ENCODE results near the gene NTRK3.
A peak's percentile ranks its signal among the peaks of the same experiment; 100 is the strongest.

The NTRK3 gene

DNA sequence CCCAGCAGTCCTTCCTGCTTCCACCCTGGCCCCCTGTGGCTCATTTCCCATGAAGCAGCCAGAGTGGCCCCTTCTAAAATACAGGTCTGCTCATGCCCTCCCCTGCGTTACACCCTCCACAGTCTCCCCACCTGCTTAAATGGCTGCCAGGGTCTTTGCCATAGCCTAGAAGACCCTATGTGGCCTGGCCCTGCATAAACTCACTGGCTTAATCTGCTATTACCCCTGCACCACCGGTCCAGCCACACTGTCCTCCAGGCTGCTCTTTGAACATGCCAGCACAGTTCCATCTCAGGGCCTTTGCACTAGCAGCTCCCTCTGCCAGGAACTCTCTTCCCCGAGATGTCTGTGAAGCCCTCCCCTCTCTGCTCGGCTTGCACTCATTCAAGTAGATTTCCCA lies 166.8 kb downstream of the NTRK3 start:
- DNase-seq (ENCODE audit: low read depth) = no peak
- TF ChIP-seq, protein P1, sequence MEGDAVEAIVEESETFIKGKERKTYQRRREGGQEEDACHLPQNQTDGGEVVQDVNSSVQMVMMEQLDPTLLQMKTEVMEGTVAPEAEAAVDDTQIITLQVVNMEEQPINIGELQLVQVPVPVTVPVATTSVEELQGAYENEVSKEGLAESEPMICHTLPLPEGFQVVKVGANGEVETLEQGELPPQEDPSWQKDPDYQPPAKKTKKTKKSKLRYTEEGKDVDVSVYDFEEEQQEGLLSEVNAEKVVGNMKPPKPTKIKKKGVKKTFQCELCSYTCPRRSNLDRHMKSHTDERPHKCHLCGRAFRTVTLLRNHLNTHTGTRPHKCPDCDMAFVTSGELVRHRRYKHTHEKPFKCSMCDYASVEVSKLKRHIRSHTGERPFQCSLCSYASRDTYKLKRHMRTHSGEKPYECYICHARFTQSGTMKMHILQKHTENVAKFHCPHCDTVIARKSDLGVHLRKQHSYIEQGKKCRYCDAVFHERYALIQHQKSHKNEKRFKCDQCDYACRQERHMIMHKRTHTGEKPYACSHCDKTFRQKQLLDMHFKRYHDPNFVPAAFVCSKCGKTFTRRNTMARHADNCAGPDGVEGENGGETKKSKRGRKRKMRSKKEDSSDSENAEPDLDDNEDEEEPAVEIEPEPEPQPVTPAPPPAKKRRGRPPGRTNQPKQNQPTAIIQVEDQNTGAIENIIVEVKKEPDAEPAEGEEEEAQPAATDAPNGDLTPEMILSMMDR (IDR thresholded peaks at IDR 0.05; ENCODE audit: low read depth, low read length, missing control alignments) = no peak
- H3K4me3 ChIP-seq (ENCODE audit: low read depth, low read length) = no peak overlapping the region
- in situ Hi-C loops (cut with HindIII; ENCODE audit: low sequenced_read_pairs) = no loop called here

DNA sequence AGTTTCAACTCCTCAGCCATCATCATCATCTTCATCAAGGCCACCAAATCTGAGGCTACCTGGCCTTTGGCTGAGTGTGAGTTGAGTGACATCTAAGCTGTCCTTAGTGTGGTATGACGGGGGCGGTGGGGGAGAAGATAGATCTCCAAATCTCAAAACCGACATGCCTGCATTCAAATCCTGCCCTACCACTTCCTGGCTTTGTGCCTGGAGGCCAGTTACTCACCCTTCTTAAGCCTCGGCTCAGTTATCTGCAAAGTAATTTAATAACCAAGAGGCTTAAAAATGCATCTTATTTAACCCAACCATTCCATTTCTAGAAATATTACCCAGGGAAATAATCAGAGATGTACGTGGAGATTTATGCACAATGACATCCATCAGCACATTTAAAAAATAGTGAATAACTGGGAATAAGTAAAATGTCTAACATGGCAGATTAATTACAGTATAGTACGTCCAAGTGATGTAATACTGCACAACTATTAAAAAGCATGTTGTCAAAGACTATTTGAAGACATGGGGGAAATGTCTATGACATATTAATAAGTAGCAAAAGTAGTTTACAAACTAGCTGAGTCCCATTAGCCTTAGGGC lies 167.4 kb downstream of the NTRK3 start:
- in situ Hi-C loops (cut with HindIII; ENCODE audit: low sequenced_read_pairs) = no loop called here
- TF ChIP-seq, protein P1 (IDR thresholded peaks at IDR 0.05; ENCODE audit: low read depth, low read length, missing control alignments) = no peak
- DNase-seq (ENCODE audit: low read depth) = no peak
- H3K4me3 ChIP-seq (ENCODE audit: low read depth, low read length) = no peak overlapping the region

DNA sequence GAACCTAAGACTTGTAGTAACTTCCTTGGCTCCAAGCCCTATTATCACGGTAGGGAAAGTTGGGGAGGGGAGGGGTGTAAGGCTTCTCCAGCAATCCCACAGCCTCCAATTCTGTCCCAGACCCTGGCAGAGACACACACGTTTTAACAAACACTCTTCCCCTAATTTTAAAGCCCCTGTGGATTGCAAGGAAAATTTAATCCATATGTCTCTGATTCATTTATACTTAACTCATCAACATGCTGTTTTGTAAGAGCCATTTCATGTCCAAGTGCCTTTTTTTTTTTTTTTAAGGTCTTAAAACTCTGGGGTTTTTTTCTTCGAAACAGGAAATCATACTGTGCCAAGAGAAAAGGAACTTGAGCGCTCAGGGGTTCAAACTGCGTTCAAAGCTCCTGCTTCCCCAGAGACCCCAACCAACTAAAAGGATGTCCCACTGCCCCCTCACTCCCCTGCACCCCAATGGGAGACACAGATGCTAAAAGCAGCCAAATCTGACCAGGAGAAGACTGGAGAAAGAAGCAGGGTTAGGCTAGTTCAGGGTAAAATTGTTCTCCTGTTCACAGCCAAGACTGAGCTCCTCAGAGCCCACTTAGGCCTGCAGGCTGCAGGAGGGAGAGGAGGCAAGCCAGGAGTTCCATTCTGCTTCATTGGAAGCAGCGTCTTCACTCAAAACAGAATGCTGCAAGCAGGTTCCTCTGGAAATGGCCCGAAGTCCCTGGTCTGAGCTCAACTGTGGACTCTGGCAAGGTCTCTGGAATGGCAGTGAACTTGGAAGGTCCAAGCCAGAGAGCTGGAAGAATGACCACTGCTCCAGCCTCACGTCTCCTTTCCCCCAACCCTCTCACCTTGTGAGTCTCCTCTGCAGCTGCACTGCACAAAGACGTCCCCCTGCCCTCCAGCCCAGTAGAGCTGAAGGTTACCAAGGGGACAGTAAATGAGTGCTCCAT lies 172.5 kb downstream of the NTRK3 start:
- peak; percentile 9 for DNase-seq (ENCODE audit: low read depth)
- in situ Hi-C loops (cut with HindIII; ENCODE audit: low sequenced_read_pairs) = no loop called here
- no peak overlapping the region for H3K4me3 ChIP-seq (ENCODE audit: low read depth, low read length)
- TF ChIP-seq, protein P1 (IDR thresholded peaks at IDR 0.05; ENCODE audit: low read depth, low read length, missing control alignments) = no peak

DNA sequence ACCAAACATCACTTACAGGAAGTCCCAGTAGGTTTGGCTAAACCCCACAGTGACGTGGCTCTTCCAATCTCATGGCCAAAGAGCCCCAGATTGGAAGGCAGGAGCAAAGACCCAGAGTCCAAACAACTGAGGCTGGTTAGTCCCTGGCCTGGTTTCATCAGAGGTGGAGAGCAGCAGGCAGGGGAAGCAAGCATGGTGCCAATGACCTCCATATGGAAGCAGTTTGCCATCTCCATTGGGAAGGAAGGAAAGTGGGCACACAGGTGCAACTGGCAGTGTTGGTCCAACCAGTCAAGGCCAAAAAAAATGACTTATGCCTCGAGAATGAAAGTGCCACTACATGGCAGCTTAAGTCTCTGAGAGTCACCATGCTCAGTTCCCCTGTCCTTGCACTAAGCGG lies 175.9 kb downstream of the NTRK3 start:
- DNase-seq (ENCODE audit: low read depth) = no peak
- H3K4me3 ChIP-seq (ENCODE audit: low read depth, low read length) = no peak overlapping the region
- TF ChIP-seq, protein P1 (IDR thresholded peaks at IDR 0.05; ENCODE audit: low read depth, low read length, missing control alignments) = no peak
- in situ Hi-C loops (cut with HindIII; ENCODE audit: low sequenced_read_pairs) = no loop called here

DNA sequence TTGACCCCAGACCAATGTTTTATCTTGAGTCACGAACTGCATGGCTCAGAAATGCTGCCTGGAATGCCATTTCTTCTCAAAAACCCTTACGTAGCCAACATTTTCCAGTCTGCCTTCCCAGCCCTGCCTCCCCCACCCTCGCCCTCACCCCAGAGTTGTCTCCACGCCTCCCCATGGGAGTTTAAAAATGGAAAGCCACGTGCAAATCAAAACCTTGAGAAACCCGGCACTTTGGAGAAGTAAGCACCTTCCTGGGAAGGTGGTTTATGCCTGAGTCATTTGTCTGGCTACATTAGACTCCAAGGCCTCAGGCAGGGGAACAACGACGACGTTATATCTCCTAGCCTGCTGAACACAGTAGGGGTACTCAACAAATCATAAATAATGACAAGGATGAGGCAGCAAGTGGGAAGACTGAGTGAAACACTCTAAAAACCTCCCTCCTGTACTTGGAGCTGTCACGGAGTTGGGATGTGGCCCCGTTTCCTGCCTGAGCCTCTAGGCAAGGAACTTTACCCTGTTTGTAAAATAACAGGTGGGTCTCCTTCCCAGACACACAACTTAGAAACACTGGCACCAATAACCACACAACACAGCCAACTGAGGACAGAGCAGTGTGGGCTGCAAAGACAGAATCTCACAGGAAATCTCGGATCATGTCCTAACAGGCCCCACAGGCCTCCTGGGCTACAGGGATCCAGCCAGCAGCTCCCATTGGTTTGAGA lies 179.1 kb downstream of the NTRK3 start:
- TF ChIP-seq, protein P1 (IDR thresholded peaks at IDR 0.05; ENCODE audit: low read depth, low read length, missing control alignments) = no peak
- DNase-seq (ENCODE audit: low read depth) = no peak
- in situ Hi-C loops (cut with HindIII; ENCODE audit: low sequenced_read_pairs) = no loop called here
- H3K4me3 ChIP-seq (ENCODE audit: low read depth, low read length) = no peak overlapping the region

DNA sequence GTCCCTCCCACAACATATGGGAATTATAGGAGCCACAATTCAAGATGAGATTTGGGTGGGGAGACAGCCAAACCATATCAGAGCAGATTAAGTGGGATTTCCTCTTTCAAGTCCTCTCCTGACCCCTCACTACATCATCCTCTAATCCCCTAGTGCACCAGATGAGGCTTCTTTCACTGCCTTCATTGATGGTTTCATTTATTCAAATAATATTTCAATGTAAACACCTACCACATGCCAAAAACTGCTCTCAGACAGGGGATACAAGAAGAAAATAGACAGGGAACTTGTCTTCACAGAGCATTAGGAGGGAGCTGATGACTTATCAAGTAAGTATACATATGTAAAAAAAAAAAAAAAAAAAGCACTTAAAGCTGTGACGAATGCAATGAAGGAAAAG lies 180.2 kb downstream of the NTRK3 start:
- in situ Hi-C loops (cut with HindIII; ENCODE audit: low sequenced_read_pairs) = no loop called here
- TF ChIP-seq, protein P1 (IDR thresholded peaks at IDR 0.05; ENCODE audit: low read depth, low read length, missing control alignments) = no peak
- DNase-seq (ENCODE audit: low read depth) = no peak
- H3K4me3 ChIP-seq (ENCODE audit: low read depth, low read length) = no peak overlapping the region
